ENCODE results near the gene BRCA2. TPM values are rescaled to one million over a fixed set of nuclear protein-coding genes. Genes with fewer than 3 reads are reported as not detected.
A peak's percentile ranks its signal among the peaks of the same experiment; 100 is the strongest.

Gene BRCA2
- total RNA-seq, 1 experiment from 2014 or later = 14.5 TPM

DNA sequence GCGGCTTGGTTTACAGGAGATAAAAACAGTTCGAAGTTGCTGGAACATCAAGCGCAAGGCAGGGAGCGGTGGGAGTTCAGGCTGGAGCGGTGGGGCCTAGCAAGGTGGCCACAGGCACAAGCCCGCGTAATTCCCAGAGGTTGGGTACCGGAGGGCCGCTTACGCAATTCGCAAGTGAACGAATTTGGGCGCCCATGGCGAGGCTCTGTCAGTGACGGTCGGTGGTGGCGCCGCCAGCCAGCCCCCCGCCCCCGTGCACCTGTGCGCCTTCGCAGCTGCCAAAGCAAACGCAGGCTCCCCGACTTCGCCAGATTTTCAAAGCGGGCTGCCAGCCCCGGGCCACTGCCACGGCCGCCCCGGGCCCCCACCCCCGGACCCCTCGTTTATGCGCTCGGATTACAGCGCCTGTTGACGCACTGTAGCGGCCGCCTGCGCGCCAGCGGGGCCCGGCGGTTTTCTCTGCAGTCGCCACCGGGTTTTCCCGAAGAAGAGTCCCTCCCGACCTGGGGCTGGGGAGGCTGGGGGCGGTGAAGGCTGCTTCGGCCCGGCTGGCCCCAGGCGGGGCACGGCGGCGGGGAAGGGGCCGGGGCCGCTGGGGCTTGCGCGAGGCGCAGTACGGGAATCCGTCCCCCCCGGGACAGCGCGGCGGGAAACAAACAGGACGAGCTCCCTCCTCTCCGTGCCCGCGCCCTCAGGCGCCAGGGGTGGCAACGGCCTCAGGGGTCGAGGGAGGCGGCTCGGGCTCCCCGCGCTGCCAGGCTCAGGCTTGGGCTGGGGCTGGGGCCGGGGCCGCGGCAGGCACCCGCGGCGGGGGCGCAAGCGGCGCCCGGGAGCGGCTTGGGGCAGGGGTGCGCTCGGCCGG is 111.9 kb downstream of the BRCA2 start:
- ChIA-PET CTCF (no interaction called here), POLR2A (ENCODE audit: unreplicated experiment) (no interaction called here)
- TF ChIP-seq CTCF (conservative IDR thresholded peaks at IDR 0.05) = no peak
- no peak for TF ChIP-seq EZH2 (IDR thresholded peaks at IDR 0.05; ENCODE audit: low read depth)
- Histone ChIP-seq H2AFZ (peak overlapping the region; percentile 93), H3K27ac (no peak overlapping the region), H3K4me1 (replicated peaks; ENCODE audit: insufficient read depth) (peaks cover 15% of the 10 kb centered on the region; the same call in 1 of the 2 replicates), H3K36me3 (ENCODE audit: low read depth) (no peaks in the 10 kb centered on the region), H3K79me2 (ENCODE audit: low read depth) (no peaks in the 10 kb centered on the region), H3K4me2 (peak overlapping the region; percentile 93), H3K4me3 (peak overlapping the region; percentile 87), H3K27me3 (ENCODE audit: insufficient read depth, low read depth) (no peaks in the 10 kb centered on the region), H3F3A (ENCODE audit: insufficient read depth, low read depth) (no peaks in the 10 kb centered on the region), H3K9me2 (ENCODE audit: insufficient read depth) (no peaks in the 10 kb centered on the region), H4K20me1 (ENCODE audit: insufficient read depth) (no peaks in the 10 kb centered on the region), H3K9me3 (ENCODE audit: insufficient read depth, low read depth) (no peaks in the 10 kb centered on the region)
- BruUV-seq (replicated peaks) = no TSS peak
- DNase-seq = peak in 1 of 2 experiments; percentile 9
- intact Hi-C loops (cut with micrococcal nuclease; ENCODE audit: unreplicated experiment) = loop anchor here (5.0 kb wide), 1 partner anchor 110 kb away; the partner anchor contains the start of gene N4BP2L2

DNA sequence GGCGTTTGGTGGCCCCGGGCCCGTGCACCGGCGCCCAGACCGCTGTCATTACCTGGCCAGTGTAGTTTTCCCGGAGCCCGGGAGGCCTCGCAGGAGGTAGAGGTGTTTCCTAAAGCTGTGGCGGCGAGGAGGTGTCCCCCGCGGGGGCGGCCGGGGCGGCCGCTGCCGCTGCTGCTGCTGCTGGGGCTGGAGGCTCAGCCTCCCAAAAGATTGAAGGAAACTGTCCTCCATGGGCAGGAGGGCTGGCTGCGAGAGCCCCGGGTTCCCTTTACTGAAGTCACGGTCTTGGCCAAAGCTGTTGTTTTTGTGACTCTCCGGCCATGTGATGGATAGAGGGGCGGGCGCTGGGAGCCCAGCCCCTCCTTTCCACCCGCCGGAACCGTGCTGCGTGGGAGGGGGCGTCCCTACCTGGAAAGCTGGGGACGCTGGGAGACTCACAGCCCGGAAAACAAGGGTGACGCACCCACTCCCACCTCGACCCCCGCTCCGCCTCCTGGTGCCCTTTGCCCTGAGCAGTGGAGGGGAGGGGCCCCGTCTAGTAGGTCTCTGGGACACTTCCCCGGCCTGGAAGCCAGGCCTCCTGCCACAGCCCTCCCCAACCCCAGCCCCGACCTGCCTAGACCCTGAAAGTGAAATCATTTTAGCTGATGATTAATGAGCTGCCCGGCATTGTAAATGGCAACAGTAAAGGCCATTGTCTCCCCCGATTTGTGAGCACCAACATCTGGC is 112.7 kb downstream of the BRCA2 start, which contains the start of gene N4BP2L1:
Gene N4BP2L1, minus strand, starts transcription at position 279 of the 729 bp plus-strand sequence. Its CDS starts 48 bp downstream, at position 231.
- DNase-seq = peak; percentile 41 to 45
- intact Hi-C loops (cut with micrococcal nuclease; ENCODE audit: unreplicated experiment) = loop anchor here (5.0 kb wide), 1 partner anchor 109 kb away; the partner anchor contains the start of gene N4BP2L2
- Histone ChIP-seq H3K27ac (no peak within 1 kb of the TSS), H3K9me3 (ENCODE audit: insufficient read depth, low read depth) (no peaks in the 10 kb centered on the region), H3K9me2 (ENCODE audit: insufficient read depth) (no peaks in the 10 kb centered on the region), H3F3A (ENCODE audit: insufficient read depth, low read depth) (no peaks in the 10 kb centered on the region), H3K4me3 (peak within 1 kb of the TSS; percentile 87), H3K4me2 (peak within 1 kb of the TSS; percentile 93), H3K36me3 (ENCODE audit: low read depth) (no peaks in the 10 kb centered on the region), H3K79me2 (ENCODE audit: low read depth) (no peaks in the 10 kb centered on the region), H3K4me1 (replicated peaks; ENCODE audit: insufficient read depth) (peaks cover 15% of the 10 kb centered on the region; the same call in 1 of the 2 replicates), H4K20me1 (ENCODE audit: insufficient read depth) (no peaks in the 10 kb centered on the region), H3K27me3 (ENCODE audit: insufficient read depth, low read depth) (no peaks in the 10 kb centered on the region), H2AFZ (peak within 1 kb of the TSS; percentile 93)
- CTCF ChIA-PET = interaction anchor here (0.6 kb wide), 3 partner anchors 100 to 108 kb away, joined by 3 to 6 read pairs (median 5); no protein-coding TSS in a partner anchor
- BruUV-seq (replicated peaks) = no TSS peak
- POLR2A ChIA-PET (ENCODE audit: unreplicated experiment) = no interaction called here
- TF ChIP-seq CTCF (conservative IDR thresholded peaks at IDR 0.05) (no peak), EZH2 (IDR thresholded peaks at IDR 0.05; ENCODE audit: low read depth) (no peak)
